Retinal pigment epithelial cell (primary cell): ENCODE results near the gene ELF5.

Experiments used
- DNase-seq: peaks from one replicate; pipeline ENCODE4 v3.0.0-alpha.2; 2010; ENCODE audit warnings: low read depth
- H3K4me3 ChIP-seq: 2 replicates; pipeline ENCODE4 v1.5.1; 2011; ENCODE audit warnings: mild to moderate bottlenecking, low read length, control low read depth, moderate library complexity
- CTCF ChIP-seq: conservative IDR thresholded peaks from 2 replicates; pipeline ENCODE4 v1.5.1; 2011; ENCODE audit warnings: low read depth, low read length, control low read depth, inconsistent platforms

Gene ELF5

DNA sequence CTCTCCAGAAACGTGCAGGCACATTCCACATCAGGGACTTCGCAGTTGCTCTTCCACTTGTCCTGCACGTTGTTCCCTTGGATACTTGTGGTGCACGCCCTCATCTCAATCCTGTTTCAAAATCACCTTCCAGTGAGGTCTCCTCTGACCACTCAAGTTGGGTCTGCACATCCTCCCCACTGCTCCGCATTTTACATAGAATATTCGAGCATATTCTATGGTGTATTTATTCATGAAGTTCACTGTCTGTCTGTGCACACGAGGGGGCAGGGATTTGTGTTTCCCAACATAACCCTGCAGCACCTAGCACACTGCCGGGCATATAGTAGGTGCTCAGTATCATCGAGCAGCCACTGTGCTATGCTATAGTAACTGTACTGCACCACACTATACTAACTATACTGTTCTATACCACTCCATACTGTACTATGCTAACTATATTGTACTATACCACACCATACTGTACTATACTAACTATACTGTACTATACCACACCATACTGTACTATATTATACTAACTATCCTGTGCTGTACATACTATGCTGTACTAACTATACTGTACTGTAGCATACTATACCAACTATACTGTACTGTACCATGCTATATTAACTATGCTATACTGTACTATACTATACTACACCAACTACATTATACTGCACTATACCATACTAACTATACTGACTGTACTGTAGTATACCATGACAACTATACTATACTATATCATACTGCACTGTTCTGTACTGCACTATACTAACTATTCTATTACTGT, 30.3 kb downstream of the ELF5 start:
- TF ChIP-seq CTCF, result no peak
- no peak for DNase-seq
- no peak overlapping the region for H3K4me3 ChIP-seq

GRCh38 chr11:34481307-34481706, 32.3 kb downstream of the ELF5 start:
- TF ChIP-seq CTCF, result no peak
- no peak overlapping the region for H3K4me3 ChIP-seq
- DNase-seq, result no peak

GRCh38 chr11:34480314-34480713, 33.3 kb downstream of the ELF5 start:
- no peak for DNase-seq
- no peak for TF ChIP-seq CTCF
- no peak overlapping the region for H3K4me3 ChIP-seq

DNA sequence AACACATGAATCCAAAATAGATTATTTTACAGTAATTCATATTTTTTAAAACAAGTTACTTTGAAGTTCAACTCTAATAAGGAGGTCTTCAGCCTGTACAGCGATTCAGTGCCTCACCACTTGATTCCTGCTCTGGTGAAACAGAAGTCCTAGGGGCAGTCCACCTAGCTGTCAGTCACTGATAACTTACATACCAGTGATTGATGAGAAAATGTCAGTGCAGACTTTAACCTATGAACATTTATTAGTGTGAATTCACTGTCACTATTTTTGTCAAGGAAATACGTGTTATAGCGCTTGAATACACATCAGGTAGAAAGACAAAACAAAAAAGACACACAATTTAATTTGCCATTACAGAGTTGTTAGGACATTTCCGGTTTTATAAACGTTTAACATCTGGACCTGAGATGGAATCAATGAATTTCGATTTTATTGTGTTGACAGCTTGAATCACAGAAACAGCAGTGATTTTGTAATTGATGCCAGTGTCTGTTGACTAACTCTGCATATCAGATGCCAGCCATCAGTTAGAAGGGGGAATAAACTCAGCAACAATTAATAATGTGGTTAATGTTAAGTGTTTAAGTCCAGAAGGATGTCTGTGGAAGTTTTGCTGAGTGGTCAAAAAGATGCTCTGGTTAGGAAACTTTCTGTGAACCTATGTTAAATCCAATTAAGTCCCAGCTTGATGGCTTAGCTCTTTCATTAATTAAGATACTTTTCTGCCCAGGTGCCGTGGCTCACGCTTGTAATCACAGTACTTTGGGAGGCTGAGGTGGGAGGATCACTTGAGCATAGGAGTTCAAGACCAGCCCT, 34.5 kb downstream of the ELF5 start:
- no peak for DNase-seq
- H3K4me3 ChIP-seq, result no peak overlapping the region
- TF ChIP-seq CTCF, result no peak

GRCh38 chr11:34476849-34477248, 36.7 kb downstream of the ELF5 start:
- DNase-seq, result no peak
- TF ChIP-seq CTCF, result no peak
- no peak overlapping the region for H3K4me3 ChIP-seq

GRCh38 chr11:34475656-34476055, 37.9 kb downstream of the ELF5 start:
- DNase-seq, result no peak
- no peak for TF ChIP-seq CTCF
- no peak overlapping the region for H3K4me3 ChIP-seq

- no peak overlapping the region for H3K4me3 ChIP-seq
- TF ChIP-seq CTCF, result no peak
- no peak for DNase-seq
These were observed 39.9 kb downstream of the ELF5 start for GRCh38 chr11:34473603-34474169.
